HG03565 (cell line): ENCODE measurements around the gene HTR6.

ENCODE experiments used
- ATAC-seq: cut with Tn5 transposase; IDR thresholded peaks from one replicate; pipeline ENCODE4 v1.9.1; 2021; ENCODE audit warnings: mild to moderate bottlenecking, moderate library complexity; ENCODE audit not compliant: unreplicated experiment

The HTR6 gene

DNA sequence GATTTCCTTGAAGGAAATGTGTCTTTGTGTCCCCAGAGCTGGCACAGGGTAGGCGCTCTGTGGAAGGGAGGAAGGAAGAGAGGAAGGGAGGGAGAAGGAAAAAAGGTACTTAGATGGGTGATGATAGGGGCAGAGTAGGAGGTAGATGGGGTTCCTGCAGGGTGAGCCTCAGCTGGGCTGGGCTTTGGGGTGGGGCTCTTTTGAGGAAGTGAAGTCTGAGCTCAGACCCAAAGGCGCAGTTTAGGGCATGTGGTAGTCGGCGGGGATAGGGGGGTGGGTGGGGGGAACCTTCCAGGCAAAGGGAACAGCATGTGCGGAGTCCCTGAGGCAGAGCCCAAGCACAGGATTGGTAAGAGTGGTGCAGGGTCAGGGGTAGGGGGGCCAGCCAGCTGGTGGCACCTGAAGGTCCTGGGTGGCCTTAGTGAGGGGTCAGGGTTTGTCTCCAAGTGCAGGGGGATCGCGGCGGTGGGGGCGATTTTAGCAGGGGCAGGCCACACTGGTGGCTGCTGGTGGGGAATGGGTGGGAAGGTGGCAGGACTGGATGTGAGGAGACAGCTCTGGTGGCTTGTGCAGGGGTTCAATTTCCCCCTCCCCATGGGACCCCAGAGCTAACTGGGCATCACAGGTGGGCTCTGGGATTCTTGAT is 8.4 kb upstream of the HTR6 start:
- no peak for ATAC-seq

DNA sequence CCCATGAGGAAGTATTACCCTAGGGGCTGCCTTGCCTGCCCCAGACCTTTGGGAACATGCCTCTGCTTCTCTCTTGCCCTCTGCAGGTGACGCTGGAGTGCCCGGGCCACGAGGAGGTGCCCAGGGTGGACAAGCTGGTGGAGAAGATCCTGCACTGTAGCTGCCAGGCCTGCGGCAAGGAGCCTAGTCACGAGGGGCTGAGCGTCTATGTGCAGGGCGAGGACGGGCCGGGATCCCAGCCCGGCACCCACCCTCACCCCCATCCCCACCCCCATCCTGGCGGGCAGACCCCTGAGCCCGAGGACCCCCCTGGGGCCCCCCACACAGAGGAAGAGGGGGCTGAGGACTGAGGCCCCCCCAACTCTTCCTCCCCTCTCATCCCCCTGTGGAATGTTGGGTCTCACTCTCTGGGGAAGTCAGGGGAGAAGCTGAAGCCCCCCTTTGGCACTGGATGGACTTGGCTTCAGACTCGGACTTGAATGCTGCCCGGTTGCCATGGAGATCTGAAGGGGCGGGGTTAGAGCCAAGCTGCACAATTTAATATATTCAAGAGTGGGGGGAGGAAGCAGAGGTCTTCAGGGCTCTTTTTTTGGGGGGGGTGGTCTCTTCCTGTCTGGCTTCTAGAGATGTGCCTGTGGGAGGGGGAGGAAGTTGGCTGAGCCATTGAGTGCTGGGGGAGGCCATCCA is 7.8 kb upstream of the HTR6 start:
- ATAC-seq, result no peak

DNA sequence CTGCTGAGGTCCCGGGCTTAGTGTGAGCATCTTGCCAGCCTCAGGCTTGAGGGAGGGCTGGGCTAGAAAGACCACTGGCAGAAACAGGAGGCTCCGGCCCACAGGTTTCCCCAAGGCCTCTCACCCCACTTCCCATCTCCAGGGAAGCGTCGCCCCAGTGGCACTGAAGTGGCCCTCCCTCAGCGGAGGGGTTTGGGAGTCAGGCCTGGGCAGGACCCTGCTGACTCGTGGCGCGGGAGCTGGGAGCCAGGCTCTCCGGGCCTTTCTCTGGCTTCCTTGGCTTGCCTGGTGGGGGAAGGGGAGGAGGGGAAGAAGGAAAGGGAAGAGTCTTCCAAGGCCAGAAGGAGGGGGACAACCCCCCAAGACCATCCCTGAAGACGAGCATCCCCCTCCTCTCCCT is 7.2 kb upstream of the HTR6 start:
- ATAC-seq, result no peak

- ATAC-seq, result no peak
These were observed 6.5 kb upstream of the HTR6 start for GRCh38 chr1:19658186-19658585.

DNA sequence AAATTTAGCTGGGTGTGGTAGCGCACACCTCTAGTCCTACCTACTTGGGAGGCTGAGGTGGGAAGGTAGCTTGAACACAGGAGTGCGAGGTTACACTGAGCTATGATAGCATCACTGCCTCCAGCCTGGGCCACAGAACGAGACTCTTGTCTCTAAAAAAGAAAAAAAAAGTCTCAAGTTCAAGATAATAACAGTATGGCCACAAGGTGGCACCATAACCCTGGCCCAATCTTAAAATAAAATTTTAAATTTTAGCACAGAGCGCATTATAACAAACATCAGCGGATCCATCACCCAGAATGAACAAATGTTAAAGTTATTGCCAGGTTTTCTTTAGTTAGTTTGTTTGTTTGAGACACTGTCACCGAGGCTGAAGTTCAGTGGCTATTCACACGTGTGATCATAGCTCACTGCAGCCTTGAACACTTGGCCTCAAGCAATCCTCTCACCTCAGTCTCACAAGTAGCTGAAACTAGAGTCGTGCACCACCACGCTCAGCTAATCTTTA is 2.9 kb upstream of the HTR6 start:
- no peak for ATAC-seq

- ATAC-seq, result no peak
These were observed 2.4 kb upstream of the HTR6 start for GRCh38 chr1:19662313-19662712.

GRCh38 chr1:19665186-19665495 is 466 bp downstream of the HTR6 start:
- no peak for ATAC-seq

DNA sequence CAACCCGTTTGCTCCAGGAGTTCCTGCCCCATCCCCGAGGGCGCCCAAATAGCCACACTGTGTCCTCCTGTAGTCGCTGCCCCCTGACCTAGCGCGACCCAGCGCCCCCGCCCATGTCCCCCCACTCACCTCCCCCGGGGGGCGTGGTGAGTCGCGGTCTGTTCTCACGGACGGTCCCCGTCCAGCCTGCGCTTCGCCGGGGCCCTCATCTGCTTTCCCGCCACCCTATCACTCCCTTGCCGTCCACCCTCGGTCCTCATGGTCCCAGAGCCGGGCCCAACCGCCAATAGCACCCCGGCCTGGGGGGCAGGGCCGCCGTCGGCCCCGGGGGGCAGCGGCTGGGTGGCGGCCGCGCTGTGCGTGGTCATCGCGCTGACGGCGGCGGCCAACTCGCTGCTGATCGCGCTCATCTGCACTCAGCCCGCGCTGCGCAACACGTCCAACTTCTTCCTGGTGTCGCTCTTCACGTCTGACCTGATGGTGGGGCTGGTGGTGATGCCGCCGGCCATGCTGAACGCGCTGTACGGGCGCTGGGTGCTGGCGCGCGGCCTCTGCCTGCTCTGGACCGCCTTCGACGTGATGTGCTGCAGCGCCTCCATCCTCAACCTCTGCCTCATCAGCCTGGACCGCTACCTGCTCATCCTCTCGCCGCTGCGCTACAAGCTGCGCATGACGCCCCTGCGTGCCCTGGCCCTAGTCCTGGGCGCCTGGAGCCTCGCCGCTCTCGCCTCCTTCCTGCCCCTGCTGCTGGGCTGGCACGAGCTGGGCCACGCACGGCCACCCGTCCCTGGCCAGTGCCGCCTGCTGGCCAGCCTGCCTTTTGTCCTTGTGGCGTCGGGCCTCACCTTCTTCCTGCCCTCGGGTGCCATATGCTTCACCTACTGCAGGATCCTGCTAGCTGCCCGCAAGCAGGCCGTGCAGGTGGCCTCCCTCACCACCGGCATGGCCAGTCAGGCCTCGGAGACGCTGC is 1.1 kb downstream of the HTR6 start:
- no peak for ATAC-seq

- ATAC-seq, result no peak
These were observed 4.2 kb downstream of the HTR6 start for GRCh38 chr1:19668888-19669287.

DNA sequence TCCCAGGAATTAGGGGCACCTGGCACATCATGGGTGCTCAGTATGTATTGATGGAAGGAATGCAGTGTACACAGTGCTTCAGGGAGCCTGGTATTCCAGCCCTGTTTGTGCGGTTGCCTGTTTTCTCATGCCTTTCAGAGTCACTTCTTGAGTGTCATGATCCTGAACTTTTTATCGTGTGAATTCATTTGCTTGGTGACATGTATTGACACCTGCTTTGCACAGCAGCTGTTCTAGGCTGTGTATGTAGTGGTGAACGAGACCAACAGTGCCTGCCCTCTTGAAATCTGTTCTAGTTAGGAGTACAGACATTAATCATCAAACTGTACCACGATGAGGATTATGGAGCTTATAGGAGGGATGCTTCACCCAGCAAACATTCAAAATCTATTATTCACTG is 6.1 kb downstream of the HTR6 start:
- no peak for ATAC-seq

- no peak for ATAC-seq
These were observed 7.6 kb downstream of the HTR6 start for GRCh38 chr1:19672237-19672636.

DNA sequence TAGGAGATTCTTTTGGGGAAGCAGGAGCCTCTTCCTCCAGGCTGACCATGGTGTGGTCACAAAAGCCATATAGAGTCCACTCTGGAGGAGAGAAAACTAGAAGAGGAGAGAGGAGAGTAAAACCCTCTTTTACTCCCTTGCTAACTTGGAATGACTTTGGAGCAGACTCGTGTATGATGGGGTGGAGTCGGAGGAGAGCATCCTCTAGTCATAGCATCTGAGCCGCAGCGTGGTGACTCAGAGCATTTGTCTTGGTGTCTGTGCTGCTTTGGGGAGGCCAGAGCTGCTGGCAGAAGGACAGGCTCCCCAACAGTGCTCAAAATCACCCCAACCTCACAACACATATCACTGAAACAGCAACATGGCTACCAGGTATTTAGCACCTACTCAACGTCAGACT is 11.1 kb downstream of the HTR6 start:
- ATAC-seq, result no peak

DNA sequence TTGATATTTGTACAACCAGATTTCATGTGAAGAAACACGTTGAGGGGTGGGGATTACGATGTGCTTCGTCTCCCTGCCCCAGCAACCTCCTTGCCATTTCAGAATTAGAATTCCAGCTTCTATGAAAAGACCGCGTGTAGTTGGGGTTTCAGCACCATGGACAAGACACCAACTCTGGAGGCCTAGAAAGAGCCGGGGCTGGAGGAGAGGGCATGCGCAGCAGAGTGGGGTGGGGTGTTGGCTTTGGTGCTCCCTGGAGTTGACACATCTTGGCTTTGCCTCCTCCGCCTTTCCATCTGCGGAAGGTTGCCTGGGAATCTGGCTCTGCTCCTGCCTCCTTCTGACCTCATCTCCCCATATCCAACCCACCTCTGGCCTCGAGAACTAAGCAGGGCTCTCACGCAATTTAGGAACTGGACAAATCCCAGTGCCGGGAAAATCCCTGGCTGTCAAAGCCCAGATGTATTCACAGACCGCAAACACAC is 11.8 kb downstream of the HTR6 start:
- ATAC-seq, result no peak

GRCh38 chr1:19678493-19678892 is 13.8 kb downstream of the HTR6 start:
- ATAC-seq, result no peak

DNA sequence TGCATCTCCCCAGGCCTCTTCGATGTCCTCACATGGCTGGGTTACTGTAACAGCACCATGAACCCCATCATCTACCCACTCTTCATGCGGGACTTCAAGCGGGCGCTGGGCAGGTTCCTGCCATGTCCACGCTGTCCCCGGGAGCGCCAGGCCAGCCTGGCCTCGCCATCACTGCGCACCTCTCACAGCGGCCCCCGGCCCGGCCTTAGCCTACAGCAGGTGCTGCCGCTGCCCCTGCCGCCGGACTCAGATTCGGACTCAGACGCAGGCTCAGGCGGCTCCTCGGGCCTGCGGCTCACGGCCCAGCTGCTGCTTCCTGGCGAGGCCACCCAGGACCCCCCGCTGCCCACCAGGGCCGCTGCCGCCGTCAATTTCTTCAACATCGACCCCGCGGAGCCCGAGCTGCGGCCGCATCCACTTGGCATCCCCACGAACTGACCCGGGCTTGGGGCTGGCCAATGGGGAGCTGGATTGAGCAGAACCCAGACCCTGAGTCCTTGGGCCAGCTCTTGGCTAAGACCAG is 14.3 kb downstream of the HTR6 start:
- no peak for ATAC-seq

- no peak for ATAC-seq
These were observed 15.0 kb downstream of the HTR6 start for GRCh38 chr1:19679691-19680090.

DNA sequence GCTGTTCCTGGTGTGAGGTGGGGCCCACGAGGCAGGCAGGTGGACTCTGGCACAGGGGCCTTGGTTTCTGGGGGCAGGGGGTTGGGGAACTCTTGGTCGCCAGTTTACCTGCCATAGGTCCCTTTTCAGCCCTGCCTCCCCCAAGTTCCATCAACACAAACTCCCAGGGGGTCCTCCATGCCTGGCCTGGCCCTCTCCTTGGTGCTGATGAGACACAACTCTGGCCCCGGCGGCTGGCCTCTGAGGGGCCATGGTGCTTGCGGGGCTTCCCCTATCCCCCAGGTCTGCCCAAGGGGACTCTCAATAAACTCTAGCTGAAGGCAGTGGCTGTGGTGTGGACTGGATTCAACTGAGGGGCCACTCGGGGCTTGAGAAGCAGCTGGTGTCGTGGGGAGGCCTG is 16.0 kb downstream of the HTR6 start:
- ATAC-seq, result no peak

DNA sequence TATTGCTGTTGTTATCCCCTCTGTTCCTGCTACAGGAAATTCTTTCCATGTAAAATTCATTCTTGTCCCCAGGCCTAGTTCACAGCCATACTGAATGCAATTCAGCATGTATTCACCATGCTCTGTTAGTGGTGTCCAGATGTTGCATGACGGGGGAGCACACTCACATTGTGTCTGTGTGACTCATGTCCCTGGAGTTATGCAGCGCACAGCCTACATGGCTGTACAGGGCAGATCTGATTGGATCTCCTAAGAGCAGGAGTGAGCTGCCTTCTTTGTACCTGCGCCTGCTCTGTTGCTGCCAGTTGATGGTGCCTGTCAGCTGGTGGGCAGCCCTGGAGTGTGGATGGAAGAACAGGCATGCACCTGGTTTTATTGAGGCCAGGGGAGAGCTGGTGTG is 17.6 kb downstream of the HTR6 start:
- no peak for ATAC-seq

DNA sequence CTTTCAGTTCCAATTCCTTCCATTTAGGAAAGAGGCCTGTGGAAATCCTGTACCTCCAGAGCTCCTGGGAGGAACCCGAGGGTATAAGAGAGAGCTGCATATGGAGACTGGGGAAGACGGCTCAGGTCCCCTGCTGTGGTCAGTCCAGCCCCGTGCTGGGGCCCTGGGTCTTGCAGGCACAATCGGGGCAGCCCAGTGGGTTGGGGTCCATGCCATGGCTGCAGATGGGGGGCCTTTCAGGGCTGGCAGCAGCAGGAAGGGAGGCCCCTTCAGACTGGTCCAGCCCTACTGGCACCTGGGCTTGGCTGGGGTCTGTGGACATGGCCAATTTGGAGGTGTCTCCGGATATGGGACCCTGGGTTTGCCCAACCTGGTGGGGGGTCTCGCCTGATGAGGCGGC is 18.2 kb downstream of the HTR6 start:
- no peak for ATAC-seq

- ATAC-seq, result no peak
These were observed 18.7 kb downstream of the HTR6 start for GRCh38 chr1:19683351-19683750.

DNA sequence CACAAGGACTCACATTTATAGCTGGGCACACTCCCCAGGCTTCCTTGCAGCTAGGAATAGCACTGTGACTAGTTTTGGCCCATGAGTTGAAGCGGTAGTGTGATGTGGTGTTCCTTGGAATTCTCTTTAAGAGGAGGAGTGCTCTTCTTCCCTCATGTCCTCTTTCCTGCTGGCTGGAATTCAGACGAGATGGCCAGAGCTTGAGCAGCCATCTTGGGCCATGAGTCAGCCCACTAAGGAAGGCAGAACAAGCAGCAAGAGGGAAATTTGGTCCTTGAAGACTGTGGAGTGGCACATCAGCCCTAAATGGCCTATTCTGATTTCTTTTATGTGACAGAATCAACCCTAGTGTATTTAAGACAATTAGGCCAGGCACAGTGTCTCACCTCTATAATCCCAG is 20.0 kb downstream of the HTR6 start:
- ATAC-seq, result no peak
